Islet of Langerhans (tissue), 1 donor: Measurements from ENCODE around the gene REELD1.
A peak's percentile ranks its signal among the peaks of the same experiment; 100 is the strongest.

Source experiments
- FAIRE-seq: peaks from one replicate; lab custom pipeline; 2011; peaks lifted over from hg19 to GRCh38; lab: Jason Lieb, UNC

The REELD1 gene

DNA sequence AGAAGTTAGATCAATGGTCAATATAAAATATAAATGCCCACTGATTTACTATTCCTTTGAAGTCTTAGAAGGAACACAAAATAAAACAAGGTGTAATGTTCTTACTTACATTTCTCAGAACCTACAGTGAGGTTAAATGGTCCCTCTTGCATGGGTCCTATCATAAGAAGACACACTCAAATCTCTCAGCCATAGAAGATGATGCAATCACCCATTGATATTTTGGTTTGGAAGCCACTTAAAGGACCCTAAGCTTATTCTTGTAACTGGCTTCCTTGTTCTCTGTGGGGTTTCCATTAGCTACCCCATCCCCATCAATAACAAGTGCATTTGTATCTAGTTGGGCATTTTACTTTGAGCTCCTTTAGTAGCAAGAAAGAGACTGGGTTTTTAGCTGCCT is 15.1 kb downstream of the REELD1 start:
- FAIRE-seq = no peak

DNA sequence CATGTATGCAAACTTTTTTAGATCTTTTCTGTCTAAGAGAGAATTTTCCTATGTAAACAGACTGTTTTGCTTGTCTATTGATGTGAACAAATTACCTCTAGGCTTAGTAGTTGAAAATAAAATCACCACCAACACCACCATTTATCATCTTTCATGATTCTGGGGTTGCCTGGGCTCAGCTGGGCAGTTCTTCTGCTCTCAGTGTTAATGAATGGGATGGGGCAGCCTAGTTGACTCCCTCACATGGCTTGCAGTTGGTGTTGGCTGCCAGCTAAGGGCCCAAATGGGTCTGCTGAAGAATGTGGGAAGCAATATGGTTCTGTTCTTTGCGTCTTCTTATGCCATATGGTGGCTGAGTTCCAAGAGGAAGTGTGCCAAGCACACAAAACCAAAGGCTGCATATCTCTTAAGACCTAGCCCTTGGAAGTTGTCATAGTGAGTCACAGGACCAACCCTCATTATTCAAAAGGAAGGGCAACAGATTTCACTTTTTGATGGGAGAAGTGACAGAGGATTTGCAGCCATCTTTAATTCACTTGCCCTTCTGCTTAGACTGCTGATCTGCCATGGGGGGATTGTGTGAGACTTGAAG is 17.9 kb downstream of the REELD1 start:
- no peak for FAIRE-seq

DNA sequence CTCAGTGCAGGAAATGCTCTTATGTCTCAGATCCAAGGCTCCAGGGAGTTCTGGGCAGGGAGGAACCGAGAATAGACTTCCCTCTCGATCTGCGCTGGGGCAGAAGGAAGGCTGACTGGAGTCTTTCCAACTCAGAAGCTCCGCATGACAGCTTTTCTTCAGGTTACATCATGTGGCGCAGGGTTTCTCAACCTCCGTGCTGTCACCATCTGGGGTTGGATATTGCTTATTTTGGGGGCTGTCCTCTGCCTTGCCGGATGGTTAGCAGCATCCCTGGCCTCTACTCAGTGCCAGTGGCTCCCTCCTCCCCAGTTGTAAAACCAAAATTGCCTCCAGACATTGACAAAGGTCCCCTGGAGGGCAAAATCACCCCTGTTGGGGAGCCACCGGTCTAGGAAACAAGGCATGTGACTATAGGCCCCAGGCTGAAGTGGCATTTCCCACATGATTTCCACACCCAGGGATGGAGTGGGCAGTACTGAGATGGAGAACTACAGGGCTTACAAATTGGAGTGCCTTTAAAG is 21.4 kb downstream of the REELD1 start:
- FAIRE-seq = no peak

DNA sequence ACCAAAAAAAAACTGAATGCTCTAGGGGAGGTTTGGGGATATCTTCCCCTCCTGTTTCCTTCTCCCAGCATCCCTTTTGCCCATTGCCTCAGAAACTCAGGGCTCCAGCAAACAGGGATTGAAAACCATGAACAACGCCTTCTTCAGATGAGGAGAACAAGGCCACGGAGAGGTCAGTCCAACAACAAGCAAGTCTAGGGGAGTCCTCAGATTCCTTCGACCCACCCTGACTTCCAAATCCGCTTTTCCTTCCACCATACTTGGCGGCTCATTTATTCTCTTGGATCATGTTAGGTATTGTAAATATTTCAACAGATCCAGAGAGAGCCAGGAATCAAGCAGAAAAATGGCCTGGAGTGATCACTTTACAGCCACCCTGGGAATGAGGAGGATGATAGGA is 21.9 kb downstream of the REELD1 start:
- no peak for FAIRE-seq

DNA sequence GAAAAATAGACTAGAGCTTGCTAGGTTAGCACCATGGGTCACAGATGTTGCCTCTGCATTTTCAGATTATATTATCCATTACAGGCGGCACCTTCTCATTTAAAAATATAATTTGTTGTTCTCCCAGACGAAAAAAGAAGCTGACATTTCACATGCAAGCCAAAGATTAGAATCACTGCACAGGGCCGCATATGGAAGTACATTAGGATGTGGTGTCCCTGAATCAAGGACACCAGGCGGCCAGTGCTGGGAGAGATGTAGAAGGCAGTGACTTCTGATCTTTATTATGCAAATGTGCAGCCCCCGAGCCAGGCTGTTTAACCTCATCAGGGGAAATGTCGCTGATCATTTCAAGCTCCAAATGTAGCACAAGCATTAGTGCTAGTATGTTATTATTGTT is 22.8 kb downstream of the REELD1 start:
- FAIRE-seq = no peak

DNA sequence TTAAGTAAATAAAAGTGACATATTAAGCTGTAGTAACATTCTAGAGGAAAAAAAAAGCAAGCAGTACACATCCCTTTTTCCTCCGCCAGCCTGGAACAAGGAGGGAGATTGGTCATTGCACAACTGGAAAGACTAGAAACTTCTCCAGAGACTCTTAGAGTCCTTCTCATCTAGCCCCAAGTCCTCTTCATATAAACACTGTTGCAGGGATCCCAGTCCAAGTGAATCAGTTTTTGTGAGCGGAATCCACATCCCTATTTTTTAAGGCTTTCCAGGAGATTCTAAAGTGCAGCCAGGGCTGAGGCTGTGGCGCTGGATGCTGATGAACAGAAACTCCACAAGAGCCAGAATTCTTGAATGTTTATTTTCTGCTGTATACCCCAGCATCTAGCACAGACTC is 23.8 kb downstream of the REELD1 start:
- FAIRE-seq = no peak

DNA sequence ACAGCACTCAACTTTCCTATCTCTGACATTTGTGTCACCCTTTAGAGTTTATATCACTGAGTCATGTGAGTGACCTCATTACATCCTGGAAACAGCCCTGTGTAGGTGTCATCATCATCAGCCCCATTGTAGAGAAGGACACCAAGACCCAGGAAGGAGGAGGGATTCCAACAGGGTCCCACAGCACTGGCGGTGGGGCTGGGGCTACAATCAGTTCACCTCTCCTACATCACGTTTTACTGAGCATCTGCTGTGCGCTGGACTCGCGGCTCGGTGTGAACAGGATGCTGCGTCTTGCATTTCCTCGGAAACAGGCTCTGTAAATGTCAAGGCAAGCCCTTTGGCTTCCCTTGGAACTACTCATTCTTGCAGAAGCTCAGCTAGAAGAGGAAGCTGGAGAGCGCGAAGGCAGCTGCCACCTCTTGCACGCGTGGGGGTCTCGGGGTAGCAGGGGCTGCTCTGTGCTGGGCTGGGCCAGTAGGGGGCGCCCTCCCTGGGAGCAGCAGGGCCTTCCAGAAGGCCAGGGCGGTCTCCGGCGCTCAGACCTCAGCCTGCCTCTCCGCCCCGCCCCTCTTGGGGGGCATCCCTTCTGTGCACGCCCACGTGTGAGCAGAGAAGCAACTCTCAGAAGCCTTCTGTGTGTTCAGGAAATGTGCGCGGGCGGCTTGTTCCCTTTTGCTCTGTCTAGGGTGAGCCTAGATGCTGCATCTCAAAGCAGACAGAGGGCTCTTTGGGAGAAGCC is 29.0 kb downstream of the REELD1 start:
- FAIRE-seq = no peak

DNA sequence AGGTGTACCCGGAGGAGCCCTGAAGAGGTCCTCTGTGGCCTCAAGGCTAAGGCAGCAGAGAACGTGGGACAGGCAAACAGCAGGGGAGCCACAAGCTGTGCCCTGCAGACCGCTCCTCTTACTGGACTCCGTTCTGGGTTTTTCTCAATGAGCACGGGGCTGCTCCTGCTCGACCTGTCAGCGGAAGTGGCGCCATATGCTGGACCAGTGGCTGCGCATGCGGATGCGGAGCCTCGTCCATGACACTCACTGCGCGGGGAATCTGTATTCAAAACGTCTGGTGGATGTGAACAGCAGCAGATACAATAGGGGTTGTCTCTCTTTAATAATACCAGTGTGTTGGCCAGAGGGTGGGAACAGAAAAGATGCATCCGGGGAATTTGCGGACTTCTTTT is 29.5 kb downstream of the REELD1 start:
- no peak for FAIRE-seq

DNA sequence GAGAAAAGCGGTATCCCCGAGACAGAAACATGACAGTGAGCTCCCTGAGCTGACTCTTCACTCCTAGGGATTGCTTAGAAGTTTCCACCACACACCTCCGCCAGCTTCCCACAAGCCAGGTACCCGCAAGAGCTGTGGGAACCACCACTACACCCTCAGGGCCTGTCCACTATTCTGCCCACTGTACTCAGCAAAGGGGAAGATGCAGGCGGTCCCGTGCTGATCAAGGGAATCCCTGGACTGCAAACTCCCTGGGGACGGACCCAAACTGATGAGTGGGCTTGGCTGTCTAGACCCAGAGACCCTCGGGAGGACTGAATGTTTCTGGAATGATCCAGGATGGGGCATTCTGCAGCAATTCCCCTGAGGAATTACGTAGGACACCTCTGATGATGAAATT is 30.2 kb downstream of the REELD1 start:
- no peak for FAIRE-seq

DNA sequence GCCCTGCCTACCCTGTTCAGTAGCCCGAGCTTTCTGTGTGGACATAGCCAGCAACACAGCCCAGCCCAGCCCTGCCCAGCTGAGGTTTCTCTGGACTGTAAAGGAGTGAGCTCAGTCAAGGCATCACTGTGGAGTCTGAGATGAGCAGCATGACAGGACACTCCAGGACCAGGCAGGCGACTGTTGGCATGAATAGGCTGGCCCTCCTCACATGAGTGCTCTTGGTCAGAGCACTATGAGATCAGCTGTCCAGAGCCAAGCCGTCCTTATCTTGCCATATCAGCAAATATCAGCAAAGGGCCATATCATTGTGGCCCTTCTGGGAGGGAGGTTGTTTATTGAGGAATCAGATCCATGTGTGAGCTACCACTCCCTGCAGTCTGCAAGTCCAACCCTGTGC is 30.9 kb downstream of the REELD1 start:
- FAIRE-seq = no peak

DNA sequence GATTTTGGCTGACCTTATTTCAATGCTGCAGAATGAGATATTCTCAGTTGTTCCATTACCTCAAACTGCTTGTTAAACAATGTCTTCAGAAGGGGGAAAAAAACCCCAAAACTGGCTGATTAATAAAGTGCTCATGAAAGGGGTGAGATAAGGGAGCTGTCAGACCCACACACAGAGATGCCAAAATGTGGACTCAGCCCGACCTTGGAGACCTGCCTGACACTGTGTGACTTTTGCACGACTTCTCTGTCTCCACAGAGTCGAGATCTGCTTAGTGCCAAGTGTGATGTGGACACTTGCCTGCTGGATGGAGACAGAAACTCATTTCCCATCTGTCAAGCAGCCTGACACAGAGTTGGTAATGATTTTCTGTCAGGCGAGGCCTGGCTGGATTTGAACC is 31.5 kb downstream of the REELD1 start:
- FAIRE-seq = no peak

DNA sequence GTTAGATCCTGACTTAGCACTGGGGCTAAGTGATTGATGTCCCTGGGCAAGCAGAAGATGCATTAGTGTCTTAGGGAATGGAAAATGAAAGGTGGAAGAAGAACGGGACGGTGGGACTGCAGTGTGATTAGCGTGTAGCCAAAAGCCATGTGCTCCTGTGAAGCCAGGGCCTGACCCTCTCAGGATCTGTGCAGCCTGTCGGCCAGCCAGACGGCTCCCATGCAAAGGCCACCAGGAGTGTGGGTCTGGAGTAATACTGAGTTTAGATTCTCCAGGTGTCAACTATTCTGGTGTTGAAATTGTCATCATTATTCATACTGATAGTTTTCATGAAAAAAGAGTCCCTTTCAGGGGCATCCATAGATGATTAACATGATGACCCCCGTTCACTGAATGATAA is 32.0 kb downstream of the REELD1 start:
- no peak for FAIRE-seq

DNA sequence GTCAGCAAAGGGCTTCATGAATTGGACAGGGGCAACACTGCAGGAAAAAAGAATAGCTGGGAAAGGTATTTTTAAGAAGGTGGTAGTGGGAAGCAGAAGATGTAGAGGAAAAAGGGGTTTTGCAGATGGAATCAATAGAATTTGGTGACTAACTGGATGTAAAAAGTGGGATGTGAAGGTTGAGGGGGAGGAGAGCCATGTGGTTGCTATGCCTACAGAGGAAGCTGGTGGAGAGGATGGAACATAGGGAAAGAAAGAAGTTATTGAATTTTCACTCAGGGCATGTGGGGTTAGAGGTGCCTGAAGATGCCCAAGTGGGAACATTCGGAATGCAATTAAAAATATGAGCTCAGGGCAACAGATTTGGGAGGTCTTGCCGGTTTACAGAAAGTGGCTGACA is 33.0 kb downstream of the REELD1 start:
- FAIRE-seq = no peak

DNA sequence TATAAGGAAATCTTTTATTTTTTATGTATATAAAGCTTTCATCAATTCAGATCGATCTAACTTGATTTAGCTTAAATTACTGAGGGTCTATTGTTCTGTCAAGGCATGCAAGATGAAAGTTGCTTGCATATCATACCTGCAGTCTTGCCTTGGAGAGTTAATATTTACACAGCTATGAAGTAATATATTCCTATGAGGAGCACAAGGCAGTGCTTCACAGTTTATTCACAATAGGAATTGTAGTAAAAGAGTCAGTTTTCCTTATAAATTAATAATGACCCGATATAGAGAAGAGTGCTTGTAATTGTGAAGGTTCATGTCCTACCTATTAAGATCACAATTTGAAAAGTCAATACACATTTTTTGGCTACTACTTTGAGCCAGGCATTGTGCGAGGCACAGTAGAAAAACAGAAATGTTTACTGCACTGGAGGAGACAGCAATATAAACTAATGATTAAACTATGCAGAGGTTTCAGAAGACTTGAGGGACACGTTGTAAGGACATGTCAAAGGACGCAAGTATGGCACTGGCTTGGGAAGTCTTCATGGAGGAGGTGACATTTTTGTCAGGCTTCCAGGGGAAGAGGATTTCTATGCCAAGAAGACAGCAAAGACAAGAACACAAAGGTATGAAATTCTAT is 38.8 kb downstream of the REELD1 start:
- no peak for FAIRE-seq

DNA sequence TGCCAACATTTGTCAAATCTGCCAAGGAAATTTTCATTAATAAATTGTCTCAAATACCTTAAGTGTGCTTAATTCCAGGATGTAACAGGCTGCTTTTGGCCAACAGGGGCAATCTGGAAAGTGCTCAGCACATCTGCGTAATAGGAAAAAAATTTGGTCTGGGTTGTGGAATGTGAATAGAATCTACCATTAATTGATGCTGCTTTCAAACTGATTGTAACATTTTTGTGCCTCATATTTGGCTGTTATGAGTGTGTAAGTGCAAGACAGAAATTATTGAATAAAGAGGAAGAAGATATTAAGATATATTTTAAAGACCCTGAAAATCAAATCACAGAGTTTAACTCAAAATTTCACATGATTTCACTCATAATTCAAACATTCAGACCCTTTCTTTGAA is 41.1 kb downstream of the REELD1 start:
- no peak for FAIRE-seq

DNA sequence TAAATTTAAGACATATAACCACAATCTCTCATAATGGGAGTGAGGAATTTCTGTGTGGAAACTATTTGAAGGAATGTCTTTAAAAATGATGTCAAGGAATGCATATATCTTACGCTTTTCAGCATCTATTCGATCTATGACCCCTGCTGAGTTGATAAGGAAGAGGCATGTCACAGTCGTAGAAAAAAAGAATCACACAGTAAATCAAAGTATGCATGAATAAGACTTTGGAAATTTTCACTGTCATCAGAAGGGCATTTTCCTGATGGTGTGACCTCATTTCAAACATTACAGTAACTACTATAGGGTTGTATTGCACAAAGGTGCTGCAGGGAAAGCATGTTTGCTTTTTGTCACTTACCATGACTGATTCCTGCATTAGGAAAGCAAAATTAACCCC is 41.5 kb downstream of the REELD1 start:
- FAIRE-seq = peak; percentile 51

DNA sequence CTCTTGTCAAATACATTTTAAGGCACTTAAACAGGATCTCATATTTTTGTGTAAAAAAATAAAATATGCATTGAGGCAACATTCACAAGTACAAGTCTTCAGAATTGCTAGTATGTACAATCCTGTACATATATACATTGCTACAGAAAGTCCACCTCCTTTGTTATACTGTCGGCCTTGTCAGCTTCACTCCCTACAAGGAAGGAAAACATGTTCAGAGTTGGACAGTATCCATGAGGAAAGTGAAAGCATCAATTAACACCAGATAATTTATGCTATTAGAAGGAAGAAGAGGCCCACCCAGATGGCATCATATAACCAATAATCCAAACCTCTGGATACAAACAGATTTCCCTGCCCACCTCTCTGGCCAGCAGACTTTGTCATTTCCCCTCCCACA is 42.0 kb downstream of the REELD1 start:
- peak; percentile 51 for FAIRE-seq

DNA sequence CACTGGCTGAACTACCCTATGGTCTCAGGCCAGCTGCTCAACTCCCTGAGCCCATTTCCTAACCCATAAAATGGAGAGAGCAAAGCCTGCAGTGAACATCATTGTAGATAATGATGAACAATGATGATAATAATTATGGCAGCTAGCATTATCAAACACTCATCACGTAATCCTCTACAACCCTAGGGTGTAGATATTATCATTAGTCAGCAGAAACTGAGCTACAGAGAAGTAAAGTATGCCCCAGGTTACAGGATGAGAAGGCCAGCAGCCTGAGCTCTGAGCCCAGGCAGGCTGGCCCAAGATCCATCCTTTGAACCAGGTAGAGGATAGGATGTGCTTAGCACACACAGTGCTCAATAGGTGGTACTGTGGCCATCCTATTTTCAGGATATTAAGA is 43.2 kb downstream of the REELD1 start:
- FAIRE-seq = no peak

DNA sequence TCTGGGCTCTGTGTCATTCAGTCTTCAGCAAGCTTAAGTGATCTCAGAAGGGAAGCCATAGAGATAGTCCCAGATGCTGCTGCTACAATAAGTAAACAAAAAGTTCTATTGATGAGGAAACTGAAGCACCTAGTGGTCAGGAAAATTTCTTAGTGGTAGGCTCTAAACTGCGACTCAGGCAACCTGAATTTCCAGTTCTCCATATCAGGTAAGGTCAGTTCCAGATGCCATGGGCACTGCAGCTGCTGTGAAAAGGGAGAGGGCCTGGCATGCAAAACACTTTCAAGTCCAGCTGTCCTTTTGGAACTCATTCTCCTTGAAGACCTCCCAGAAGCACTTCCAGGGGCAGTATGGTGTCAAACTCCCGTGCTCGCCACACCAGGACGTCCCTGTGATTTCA is 46.2 kb downstream of the REELD1 start:
- no peak for FAIRE-seq

DNA sequence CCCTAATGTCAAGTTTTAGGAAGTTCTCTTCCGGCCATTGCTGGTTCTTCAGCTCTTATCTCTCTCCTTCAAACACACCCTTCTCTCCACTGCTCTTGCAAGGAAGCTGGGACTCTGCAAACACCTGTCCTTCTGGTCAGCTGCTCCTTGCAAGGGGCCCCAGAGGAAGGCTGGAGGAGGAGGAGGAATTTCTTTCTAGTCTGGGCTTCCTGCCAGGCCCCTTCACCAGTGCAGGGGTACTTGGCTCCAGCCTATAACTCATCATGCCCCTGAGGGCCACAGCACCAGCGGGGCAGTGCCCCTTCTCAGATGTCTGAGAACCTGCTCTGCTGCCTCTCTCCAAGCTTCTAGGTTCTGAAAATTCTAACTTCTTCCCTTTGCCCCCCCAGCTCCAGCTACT is 46.7 kb downstream of the REELD1 start:
- FAIRE-seq = no peak

DNA sequence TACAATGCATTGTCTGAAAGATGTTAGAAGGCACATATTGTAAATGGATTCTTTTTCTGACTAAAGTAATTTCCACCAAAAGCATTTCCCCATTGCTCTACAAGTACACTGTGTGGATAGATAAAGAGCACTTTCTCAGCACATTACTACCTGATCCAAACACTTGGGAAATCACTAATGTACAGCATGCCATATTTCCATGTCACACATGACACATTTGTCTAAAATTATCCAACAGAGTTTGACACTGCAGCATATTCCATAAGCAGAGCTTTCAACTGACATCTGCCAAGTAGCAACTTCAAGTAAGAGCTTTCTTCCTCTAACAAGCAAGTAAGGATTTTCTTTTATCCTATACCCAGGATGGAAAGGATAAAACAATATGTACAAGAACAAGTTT is 49.5 kb downstream of the REELD1 start:
- peak; percentile 72 for FAIRE-seq

DNA sequence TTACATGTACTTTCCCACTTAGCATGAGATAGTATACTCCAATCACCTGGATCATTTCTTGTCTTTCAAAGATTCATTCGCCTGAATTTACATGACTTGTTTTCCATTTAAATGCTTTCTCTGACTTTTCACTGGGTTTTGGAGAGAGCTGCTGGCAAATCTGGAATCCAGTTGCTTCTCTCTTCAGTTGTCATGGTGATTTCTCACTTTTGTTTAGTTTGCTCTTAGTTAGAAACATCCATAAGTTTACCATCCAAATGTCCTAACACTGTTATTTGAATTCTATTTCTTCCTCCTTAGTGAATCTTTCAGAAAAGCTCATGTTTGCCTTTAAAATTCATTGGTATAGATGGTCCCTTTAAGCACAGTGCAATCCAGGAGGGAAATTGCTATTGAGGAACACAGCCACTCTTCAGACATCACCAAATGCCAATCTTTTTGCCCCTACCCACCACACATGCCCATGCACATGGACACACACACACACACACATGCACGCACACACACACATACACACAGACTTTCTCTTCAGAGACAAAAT is 51.7 kb downstream of the REELD1 start:
- FAIRE-seq = no peak

DNA sequence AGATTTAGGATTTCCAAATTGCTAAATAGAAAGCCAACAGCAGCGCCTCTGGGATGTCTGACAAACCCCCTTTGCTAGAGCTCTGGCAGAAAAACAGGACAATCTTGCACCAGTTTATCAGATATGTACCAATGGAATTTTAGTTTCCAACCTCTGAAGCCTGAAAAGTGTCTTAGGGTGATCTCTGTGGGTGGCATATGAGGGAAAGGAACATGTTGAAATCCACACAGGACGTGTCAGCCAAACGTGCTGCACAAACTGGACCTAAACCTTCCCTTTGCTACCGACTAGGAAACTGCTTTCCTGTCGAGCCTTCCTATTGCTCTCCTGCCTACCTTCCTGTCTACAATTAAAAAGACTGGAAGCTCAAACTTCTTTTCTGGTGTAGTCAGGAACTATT is 53.5 kb downstream of the REELD1 start:
- no peak for FAIRE-seq
